OCI-LY3 (cell line): ENCODE data around the gene MAST2.

Experiments used
- CTCF ChIP-seq: fragments of 200-600, 300-600 bp; sonication (generic); IDR thresholded peaks from 2 replicates; pipeline ENCODE4 v1.5.1; 2014; ENCODE audit warnings: antibody characterized with exemption, low read length, low read depth
- EZH2phosphoT487 ChIP-seq: fragments of 200-600 bp; shearing (Covaris generic); IDR thresholded peaks from 2 replicates; pipeline ENCODE4 v1.6.1; 2018; ENCODE audit warnings: antibody characterized with exemption, mixed run types, low read depth

DNA sequence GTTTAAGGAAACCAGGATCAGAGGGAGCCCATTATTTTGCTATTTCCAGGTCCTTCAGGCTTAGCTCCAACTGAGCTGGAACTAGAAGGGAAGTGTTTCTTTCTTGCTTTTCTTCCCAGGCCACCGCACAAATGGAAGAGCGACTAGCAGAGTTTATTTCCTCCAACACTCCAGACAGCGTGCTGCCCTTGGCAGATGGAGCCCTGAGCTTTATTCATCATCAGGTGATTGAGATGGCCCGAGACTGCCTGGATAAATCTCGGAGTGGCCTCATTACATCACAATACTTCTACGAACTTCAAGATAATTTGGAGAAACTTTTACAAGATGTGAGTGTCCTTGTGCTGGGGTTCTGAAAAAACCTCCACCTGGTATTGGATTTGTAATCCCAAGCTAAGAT, 207.2 kb downstream of the MAST2 start:
- no peak for TF ChIP-seq CTCF
- TF ChIP-seq EZH2phosphoT487, result no peak
